ENCODE results near the gene PRKAG2. TPM values are rescaled to one million over a fixed set of nuclear protein-coding genes. Genes with fewer than 3 reads are reported as not detected.

The PRKAG2 gene
- total and polyA plus RNA-seq, 4 donors, result 3.6 to 25.1 (median 16.8) TPM

GRCh38 chr7:151719031-151719896 lies 157.7 kb downstream of the PRKAG2 start:
- H3K9ac ChIP-seq (ENCODE audit: low read depth in 1 of 2, low read length in 2 of 2), result peak overlapping the region in 1 of 2 donors; percentile 18
- peaks cover 18 to 47% (median 25%) of the 10 kb centered on the region in 4 donors for H3K4me1 ChIP-seq (ENCODE audit: control insufficient read depth in 4 of 4, insufficient read depth in 4 of 4, low read length in 3 of 4)
- DNase-seq (ENCODE audit: low spot score), result no peak
- TF ChIP-seq HNF4G (IDR thresholded peaks at IDR 0.05), result no peak
- TF ChIP-seq JUND (IDR thresholded peaks at IDR 0.05), result no peak
- TF ChIP-seq HNF4A (conservative IDR thresholded peaks at IDR 0.05), result no peak
- TF ChIP-seq SP1 (IDR thresholded peaks at IDR 0.05), result no peak
- no peak for TF ChIP-seq TAF1 (conservative IDR thresholded peaks at IDR 0.05)
- TF ChIP-seq EGR1 (IDR thresholded peaks at IDR 0.05; ENCODE audit: low read depth in 2 of 2), result no peak
- no peak for TF ChIP-seq ZBTB33 (IDR thresholded peaks at IDR 0.05)
- no peak for TF ChIP-seq NR2F2 (IDR thresholded peaks at IDR 0.05)
- TF ChIP-seq GABPA (IDR thresholded peaks at IDR 0.05 in 1 of 2, conservative IDR thresholded peaks at IDR 0.05 in 1 of 2), result no peak
- no peak for TF ChIP-seq YY1 (IDR thresholded peaks at IDR 0.05)
- TF ChIP-seq REST (IDR thresholded peaks at IDR 0.05), result no peak
- TF ChIP-seq, protein P1, sequence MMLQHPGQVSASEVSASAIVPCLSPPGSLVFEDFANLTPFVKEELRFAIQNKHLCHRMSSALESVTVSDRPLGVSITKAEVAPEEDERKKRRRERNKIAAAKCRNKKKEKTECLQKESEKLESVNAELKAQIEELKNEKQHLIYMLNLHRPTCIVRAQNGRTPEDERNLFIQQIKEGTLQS (IDR thresholded peaks at IDR 0.05), result no peak
- TF ChIP-seq RAD21 (IDR thresholded peaks at IDR 0.05), result no peak
- TF ChIP-seq MAX (IDR thresholded peaks at IDR 0.05), result no peak
- TF ChIP-seq FOXA1 (IDR thresholded peaks at IDR 0.05), result no peak
- TF ChIP-seq, protein P2, sequence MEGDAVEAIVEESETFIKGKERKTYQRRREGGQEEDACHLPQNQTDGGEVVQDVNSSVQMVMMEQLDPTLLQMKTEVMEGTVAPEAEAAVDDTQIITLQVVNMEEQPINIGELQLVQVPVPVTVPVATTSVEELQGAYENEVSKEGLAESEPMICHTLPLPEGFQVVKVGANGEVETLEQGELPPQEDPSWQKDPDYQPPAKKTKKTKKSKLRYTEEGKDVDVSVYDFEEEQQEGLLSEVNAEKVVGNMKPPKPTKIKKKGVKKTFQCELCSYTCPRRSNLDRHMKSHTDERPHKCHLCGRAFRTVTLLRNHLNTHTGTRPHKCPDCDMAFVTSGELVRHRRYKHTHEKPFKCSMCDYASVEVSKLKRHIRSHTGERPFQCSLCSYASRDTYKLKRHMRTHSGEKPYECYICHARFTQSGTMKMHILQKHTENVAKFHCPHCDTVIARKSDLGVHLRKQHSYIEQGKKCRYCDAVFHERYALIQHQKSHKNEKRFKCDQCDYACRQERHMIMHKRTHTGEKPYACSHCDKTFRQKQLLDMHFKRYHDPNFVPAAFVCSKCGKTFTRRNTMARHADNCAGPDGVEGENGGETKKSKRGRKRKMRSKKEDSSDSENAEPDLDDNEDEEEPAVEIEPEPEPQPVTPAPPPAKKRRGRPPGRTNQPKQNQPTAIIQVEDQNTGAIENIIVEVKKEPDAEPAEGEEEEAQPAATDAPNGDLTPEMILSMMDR (IDR thresholded peaks at IDR 0.05; ENCODE audit: low read depth, low read length, missing input control), result no peak
- no peak for TF ChIP-seq FOXA2 (IDR thresholded peaks at IDR 0.05)
- TF ChIP-seq RXRA (IDR thresholded peaks at IDR 0.05), result no peak
- H3K27me3 ChIP-seq (ENCODE audit: control insufficient read depth in 4 of 4, insufficient read depth in 4 of 4, low read length in 3 of 4), result no peaks in the 10 kb centered on the region
- no peak overlapping the region for H3K27ac ChIP-seq (ENCODE audit: low read depth in 1 of 2, low read length in 2 of 2)
- H3K4me3 ChIP-seq (ENCODE audit: low read depth in 1 of 3, low read length in 3 of 3), result no peak overlapping the region
- WGBS, result 96% methylated on average over 24 of the region's 24 CpGs
- H3K36me3 ChIP-seq (ENCODE audit: control insufficient read depth in 4 of 4, insufficient read depth in 3 of 4, low read depth in 1 of 4, low read length in 3 of 4), result no peaks in the 10 kb centered on the region
- no peaks in the 10 kb centered on the region for H3K9me3 ChIP-seq (ENCODE audit: control insufficient read depth in 4 of 4, low read length in 3 of 4)
